Activated T-cell treated with anti-CD3 and anti-CD28 coated beads for 4 hours (primary cell): ENCODE measurements around the gene DHX9.
"Not testable (repeated sequence)": the region's sequence is repeated elsewhere in the genome, so short reads cannot be mapped to it uniquely, and the experiment has no call there.

ENCODE experiments used
- DNase-seq: peaks from one replicate; pipeline ENCODE4 v3.0.0-alpha.2; 2020

Gene DHX9

DNA sequence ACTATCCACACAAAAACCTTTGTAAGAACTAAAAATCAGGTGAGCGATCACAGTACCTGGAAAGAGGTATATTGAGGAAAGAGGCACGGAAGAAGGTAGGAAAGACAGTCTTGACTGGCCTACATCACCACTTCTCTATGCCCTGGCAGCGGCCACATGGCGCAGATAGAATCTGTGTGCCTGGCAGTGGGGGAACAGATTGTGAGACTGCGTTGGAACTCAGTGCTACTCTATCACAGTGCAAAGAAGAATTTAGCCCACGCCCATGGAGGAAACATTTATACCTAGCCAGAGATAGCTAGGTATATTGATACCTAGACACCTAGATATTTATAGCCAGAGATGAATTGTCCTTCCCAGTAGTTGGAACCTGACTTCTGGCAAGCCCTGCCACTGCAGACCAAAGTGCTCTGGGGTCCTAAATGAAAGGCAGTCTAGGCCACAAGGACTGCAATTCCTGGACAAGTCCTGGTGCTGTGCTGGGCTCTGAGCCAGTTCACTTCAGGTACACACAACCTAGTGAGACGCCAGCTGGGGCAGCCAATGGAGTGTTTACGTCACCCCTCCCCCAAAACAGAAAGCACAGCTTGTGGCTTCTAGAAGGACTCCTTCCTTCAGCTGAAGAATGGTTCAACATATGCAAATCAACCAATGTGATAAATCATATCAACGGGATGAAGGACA, 51.9 kb downstream of the DHX9 start:
- DNase-seq: no peak

DNA sequence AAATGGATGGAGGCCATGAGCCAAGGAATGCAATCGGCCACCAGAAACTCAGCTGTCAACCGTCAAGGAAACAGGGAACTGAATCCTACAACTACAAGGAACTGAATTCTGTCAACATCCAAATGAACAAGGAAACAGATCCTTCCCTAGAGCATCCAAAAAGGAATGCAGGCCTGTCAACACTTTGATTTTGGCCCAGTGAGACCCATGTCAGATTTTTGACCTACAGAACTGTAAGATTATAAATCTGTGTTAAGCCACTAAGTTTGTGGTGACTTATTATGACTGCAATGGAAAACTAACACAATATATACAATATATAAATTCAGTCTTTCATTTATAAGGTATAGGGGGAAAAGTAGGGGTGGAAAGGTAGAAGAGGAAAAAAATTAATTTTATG, 58.5 kb downstream of the DHX9 start:
- DNase-seq: no peak

- DNase-seq: not testable (repeated sequence)
These were observed 62.8 kb downstream of the DHX9 start for GRCh38 chr1:182901946-182902345.

GRCh38 chr1:182905321-182905720, 66.2 kb downstream of the DHX9 start:
- DNase-seq: no peak

DNA sequence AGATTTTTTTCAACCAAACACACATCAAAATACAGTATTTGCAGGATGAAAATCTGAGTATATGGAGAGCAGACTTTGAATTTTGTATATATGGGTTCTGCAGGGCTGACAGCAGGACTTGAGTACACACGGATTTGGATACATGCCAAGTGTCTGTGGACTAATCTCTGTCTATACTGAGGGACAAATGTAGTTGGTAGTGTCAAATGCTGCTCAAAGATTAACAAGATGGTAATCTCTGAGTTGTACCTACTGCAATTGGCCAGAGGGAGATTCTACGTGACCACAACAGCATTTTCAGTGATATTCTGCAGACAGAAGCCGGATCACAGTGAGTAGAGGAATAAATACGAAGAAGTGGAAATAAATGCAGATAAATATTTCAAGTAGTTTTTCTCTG, 70.4 kb downstream of the DHX9 start:
- DNase-seq: no peak

GRCh38 chr1:182910143-182910542, 71.0 kb downstream of the DHX9 start:
- DNase-seq: no peak

DNA sequence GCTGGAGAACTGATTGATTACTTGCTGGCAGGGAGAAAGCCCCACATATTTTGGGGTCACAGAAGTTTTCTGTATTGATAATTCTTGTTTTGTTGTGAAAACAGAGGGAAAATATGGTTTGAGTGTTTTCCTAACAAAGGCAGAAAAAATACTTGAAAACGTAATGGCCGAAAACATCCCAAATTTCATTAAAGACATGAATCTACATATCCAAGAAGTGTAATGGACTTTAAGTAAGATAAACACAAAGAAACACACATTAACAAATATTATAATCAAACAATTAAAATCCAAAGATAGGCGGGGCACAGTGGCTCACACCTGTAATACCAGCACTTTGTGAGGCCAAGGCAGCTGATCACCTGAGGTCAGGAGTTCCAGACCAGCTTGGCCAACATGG, 74.3 kb downstream of the DHX9 start:
- DNase-seq: no peak

- no peak for DNase-seq
These were observed 78.2 kb downstream of the DHX9 start for GRCh38 chr1:182917378-182917777.

GRCh38 chr1:182925661-182926060, 86.5 kb downstream of the DHX9 start:
- DNase-seq: no peak

GRCh38 chr1:182927693-182928433, 88.7 kb downstream of the DHX9 start:
- DNase-seq: no peak

DNA sequence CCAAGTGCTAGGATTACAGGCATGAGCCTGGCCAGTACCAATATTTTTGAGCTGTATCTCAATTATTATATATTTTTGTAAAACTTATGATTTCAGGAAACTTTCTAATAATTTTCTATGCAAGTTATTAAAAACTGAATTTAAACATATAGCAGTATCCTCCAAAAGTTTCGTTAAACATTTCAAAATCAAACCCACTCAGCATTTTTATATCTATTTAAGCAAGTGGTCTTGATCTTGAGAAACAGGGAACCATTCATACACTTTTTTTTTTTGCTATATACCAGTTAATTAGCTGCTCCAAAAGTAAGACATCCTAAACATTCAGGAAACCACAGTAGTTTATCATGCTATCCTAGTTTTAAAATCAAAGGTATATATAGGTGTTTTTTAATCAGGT, 91.8 kb downstream of the DHX9 start:
- DNase-seq: no peak

DNA sequence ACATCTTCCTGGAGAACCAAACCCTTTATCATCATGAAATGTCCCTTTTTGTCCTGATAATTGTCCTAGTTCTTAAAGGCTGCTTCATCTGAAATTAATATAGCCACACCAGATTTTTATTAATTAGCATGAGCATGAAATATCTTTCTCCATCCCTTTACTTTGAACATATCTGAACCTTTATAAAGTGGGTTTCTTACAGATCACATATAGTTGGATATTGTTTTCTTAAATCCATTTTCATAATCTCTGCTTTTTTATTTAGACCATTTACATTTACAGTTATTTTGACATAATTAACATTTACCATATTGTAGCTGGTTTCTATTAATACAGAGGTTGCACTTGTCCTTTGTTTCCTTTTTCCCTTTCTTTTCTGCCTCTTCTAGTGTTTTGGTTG, 96.6 kb downstream of the DHX9 start:
- DNase-seq: no peak
